HG02759 (cell line): ENCODE data around the gene CDT1.

Experiments used
- ATAC-seq: cut with Tn5 transposase; IDR thresholded peaks from one replicate; pipeline ENCODE4 v1.9.1; 2021; ENCODE audit warnings: mild to moderate bottlenecking, moderate library complexity; ENCODE audit not compliant: unreplicated experiment

CDT1 gene

DNA sequence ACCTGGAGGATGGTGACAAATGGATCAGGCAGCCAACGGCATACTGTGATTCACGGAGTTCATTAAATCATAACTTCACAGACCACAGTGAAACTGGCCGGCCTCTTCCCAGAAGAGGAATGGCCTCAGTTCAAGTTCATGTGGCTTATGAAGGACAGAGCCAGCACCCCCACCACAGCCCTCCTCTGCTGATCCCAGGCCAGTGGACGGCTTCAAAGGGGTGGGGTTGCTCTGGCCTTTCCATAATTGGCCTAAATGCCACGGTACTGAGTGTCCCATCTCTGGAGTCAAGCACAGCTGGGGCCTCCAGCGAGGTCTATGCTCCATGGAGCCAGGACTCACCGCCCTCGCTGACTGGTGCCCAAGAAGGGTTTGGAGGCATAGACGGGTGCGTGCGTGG lies 31.8 kb downstream of the CDT1 start:
- no peak for ATAC-seq

DNA sequence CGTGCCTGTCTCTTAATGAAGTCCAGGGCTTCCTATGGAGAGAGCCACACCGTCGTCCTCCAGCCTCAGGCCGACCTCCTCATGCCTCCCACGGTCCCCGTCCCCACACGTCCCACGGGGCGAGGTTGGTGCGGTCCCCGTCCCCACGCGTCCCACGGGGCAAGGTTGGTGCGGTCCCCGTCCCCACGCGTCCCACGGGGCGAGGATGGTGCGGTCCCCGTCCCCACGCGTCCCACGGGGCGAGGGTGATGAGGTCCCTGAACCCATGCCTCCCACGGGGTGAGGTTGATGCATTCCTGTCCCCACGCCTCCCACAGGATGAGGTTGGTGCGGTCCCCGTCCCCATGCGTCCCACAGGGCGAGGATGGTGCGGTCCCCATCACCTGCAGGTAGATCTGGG lies 32.2 kb downstream of the CDT1 start:
- no peak for ATAC-seq

DNA sequence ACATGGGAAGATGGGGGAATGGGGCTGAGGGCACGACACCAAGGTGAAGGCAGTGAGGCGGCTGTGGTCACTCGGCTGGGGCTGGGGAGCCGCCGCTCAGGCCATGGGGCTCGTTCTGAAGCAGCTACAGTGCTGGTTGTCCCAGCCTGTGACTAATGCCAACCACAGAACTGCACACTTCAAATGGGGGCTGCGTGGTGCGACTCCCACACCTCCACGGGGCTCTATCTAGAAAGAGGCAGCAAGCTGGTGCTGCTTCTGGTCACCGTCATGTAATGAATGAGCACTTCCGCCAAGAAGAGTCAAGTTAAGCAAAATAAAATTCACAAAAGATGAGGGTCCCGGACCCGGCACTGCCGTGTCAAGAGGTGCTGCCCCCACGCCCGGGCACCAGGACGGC lies 33.2 kb downstream of the CDT1 start:
- no peak for ATAC-seq

DNA sequence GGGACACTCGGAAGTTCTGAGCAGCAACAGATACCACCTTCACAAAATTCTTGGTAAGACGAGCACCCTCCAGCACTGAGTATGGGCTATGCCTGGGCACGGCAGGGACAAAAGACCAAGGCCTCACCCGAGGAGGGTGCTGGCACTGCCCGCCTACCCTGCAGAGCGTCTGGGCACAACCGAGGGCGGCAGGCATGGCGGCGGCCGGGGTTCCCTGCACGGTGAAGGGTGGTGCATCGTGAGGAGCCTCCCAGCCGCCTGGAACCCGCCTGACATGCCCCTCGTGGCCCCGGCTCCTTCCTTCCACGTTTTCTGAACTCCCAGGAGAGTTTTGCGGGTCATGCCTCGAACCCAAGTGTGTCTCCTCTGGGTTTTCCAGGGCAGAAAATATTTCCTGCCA lies 34.2 kb downstream of the CDT1 start:
- ATAC-seq = no peak

DNA sequence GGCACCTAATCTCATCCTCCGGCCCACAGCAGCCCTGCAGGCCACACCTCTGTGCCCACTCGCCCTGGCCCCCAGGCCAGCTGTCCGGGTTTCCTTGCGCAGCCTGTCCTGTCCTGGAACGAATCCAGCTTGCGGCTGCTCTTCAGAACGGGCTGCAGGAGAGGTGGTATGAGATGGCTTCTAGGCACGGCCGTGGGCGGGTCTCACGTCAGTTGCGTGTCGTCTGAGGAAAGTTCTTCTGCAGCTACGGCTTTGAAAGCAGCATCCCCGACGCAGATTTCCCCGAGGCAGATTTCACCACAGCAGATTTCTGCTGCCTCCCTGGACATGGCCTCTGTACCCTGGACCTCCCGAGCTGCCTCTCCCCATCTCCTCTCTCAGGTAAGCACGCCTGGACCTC lies 35.0 kb downstream of the CDT1 start:
- no peak for ATAC-seq

DNA sequence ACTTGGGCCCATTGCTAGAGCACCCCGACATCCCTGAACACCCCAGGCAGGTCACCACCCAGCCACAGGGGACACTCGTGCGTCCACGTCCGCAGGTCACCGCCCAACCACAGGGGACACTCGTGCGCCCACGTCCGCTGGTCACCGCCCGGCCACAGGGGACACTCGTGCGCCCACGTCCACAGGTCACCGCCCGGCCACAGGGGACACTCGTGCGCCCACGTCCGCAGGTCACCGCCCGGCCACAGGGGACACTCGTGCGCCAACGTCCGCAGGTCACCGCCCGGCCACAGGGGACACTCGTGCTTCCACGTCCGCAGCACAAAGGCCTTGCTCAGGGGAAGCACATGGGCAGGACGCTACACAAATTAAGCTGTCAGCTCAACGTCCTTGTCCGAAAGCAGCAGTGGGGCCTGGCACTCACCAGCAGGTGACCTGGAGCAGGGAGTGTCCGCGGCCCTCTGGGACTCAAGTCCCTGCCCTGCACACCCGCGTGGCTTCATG lies 35.5 kb downstream of the CDT1 start:
- no peak for ATAC-seq

DNA sequence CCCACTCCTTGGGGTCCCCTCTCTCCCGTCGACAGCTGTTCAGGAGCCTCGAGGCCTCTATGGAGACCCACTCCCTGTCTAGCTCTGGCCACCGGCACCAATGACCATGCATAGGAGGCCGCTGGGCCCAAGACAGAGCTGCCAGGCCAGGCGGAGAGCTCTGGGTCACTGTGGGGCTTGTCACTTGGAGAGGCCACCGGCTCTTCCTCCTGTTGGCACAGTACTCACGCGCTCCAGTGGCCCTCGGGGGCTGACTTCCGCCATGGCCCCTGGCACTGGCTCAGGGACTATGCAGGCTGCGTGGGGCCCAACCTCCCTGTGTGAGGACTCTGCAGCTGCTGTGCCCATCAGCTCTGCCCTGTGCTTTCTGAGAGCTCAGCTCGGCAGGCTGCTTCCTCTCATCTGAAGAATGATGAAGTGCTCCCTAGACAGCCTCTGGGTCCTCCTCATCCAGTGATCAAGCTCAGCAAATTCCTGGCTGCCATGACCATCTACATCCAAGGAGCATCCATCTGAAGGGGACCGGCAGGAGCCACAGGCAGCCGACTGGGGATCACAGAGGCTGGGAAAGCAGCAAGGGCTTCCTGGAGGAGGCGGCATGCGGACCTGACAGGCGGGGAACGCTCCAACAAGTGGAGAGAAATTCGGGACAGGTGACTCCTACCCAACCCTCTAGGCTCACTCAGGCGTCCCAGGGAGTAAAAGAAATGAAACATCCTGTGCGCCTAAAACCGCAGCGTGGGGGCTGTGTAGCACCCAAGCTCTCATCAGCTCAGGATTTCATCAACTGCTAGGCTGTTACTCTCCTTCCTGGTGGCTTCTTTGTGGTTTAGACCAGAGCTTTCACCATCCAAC lies 36.4 kb downstream of the CDT1 start:
- ATAC-seq = no peak

DNA sequence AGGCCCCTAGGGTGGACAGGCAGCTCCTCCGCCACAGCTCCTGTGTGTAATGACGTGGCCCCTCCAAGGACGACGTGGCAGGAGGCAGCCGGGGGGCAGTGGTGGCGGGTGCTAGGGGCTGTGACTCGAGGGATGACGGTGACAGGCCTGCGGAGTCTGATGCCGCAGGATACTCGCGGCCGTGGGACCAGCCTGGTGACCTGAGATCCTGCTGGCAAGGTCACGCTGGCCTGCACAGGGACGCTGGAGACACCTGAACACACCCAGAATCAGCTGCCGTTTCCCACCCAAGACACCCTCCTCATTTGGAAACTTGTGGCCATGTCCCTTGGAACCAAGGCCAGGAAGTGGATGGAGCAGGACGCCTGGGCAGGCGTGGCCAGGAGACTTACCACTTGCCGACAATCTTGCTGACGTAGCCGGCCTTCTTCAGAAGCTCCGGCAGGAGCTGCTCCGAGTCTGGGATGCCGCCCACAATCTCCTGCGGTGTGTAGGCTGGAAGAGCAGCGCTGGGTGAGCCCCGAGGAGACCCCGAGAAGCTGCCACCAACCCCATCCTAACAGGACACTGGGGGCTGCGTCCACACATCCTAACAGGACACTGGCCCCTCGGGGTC lies 37.1 kb downstream of the CDT1 start:
- ATAC-seq = no peak

DNA sequence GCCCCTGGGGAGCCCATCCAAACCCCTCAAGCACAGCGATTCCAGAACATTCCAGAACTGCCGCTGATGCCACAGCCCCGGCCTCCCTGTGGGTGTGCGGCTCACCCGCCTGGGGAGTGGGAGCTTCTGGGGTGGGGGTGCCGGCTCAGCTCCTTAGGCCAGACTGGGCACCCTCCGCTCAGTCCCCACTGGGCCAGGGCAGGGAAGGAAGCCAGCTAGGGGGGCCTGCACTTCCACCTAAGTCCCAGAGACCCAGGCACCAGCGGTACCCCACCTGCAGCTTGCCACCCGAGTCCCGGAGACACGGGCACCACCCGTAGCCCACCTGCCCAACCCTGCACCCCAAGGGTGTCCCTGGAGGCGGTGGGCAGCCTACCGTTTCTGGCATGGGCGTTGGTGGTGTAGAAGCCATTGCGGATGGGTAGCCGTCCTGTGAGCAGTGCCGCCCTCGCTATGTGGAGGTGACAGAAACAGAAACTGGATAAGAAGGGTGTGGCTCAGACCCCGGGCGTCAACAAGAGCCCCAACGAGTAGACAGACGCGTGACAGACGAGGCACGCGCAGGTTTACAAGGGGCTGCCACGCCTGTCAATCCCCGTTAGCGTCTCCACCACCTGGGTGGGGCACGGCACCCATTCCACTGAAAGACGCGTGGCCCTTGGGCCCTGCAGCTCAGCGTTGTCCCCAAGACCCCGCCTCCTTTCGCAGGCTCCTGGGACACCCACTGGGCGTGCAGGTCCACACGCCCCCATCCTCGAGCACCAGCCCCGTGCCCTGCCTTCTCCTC lies 38.1 kb downstream of the CDT1 start:
- ATAC-seq = no peak

DNA sequence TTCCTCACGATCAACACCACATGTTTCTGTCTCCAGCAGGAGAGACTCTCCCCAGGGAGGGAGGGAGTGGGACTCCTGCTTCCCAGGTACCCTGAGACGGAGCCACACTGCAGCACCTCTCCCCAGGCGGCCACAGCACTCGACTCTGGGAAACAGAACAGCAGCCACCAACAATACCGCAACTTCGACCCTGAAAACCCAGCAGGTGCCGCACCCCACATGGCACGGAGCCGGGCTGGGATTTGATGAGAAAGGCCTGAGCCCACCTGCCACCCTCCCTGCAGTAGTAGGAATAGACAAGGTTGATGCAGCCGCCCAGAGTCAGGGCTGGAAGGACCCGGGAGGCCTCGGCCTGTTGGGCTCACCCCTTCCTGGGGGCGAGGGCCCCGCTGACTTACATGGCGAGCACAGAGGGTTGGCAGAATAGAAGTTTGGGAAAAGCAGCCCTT lies 38.7 kb downstream of the CDT1 start:
- no peak for ATAC-seq

DNA sequence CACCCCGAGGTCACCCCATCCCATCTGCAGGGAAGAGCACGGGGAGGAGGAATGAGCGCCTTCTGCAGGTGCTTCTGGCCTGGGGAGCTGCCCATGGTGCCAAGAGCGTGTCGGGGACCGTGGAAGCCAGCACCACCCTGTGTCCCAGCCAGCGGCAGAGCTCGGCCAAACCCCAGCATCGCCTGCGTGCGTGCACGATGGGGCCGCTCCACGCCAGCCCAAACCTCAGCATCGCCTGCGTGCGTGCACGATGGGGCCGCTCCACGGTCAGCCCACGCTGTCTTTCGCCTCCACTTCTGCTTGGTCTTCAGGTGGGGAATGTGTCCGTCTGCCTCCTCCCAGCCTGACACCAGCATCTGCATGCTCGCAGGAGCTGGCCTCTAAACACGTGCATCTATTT lies 39.2 kb downstream of the CDT1 start:
- ATAC-seq = no peak

DNA sequence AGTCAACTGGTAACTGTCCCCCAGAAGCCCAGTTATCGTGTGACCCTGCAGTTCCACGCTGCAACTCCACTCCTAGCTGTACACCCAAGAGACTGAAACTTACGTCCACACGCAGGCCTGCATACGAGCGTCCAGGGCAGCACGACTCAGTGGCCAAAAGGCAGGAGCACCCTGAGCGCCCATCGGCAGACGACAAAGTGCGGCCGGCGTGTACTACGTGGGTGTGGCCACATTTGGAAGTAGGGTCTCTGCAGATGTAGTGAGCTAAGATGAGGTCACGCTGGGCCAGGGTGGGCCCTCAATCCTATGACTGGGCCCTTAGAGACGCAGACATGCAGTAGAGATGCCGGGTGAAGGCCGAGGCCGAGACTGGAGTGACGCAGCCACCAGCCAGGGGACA lies 39.7 kb downstream of the CDT1 start:
- ATAC-seq = no peak

DNA sequence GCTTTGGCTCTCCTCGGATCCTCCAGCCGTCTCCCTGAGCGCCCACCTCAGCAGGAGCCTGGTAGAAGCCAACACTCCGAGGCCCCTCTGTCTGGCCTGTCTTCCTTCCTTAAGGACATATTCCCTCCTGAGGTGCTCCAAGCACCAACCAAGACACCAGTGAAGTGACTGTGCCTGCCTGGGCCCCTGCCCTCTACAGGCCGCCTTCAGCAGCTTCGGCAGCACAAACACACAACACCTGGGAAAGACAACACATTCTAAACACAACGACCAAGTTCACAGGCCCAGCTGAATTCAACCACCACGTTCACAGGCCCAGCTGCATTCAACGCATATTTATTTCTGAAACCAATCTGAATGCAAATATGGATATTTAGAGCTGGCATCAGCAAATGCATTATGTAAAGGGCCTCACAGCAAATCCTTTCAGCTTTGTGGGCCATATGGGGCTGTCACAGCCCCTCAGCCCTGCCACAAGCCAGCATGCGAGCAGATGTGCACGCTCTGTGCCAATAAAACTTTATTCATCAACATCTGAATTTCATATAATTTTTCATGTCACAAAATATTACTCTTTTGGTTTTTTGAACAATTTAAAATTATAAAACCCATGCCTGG lies 40.9 kb downstream of the CDT1 start:
- no peak for ATAC-seq

DNA sequence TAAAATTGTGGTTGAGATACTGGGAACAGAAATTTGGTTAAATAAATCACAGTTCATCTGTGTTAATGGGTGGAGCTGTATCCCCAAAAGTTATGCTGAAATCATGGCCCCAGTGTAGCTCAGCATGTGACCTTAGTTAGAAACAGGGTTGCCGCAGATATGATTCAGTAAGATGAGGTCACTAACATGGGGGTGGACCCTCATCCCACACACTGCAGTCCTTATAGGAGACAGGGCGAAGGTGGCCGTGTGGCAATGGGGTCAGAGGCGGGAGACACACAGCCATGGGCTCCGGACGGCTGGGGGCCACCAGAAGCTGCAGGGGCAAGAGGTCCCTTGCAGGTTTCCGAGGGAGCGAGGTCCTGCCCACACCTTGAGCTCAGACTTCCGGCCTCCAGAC lies 42.5 kb downstream of the CDT1 start:
- no peak for ATAC-seq

DNA sequence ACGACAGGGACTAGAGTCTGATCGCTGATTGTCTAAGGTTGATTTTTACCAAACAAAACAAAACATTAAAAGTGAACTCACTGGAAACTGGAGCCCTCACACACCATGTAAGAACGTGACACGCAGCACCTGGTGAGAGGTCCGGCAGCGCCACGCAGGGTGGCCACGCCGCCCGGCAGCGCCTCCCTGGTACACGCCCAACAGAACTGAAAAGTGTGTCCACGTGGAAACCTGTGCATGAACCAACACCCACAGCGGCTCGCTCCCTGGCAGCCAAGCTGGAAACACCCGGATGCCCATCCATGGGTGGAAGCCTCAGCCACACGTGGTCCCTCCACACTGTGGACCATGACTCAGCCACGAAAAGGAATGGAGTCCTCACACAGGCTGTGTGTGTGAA lies 44.1 kb downstream of the CDT1 start:
- no peak for ATAC-seq

DNA sequence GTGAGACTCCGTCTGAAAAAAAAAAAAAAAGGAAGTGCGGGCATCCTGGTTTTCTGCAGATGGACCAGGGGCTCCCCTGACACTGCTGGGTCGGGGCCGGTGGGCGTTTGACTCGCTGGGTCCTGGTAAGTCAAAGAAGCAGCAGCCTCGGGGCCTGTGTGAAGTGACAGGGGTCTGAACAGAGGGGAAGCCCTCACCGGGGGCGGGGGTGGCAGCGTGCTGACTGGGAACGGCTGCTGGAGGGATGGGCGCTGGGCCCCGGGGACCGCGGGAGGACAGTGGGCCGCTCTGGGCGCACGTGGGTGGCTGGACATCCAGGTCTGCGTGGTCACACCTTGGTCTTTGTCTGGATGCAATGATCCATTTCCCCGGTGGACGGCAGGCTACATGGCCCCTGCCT lies 45.0 kb downstream of the CDT1 start:
- no peak for ATAC-seq

DNA sequence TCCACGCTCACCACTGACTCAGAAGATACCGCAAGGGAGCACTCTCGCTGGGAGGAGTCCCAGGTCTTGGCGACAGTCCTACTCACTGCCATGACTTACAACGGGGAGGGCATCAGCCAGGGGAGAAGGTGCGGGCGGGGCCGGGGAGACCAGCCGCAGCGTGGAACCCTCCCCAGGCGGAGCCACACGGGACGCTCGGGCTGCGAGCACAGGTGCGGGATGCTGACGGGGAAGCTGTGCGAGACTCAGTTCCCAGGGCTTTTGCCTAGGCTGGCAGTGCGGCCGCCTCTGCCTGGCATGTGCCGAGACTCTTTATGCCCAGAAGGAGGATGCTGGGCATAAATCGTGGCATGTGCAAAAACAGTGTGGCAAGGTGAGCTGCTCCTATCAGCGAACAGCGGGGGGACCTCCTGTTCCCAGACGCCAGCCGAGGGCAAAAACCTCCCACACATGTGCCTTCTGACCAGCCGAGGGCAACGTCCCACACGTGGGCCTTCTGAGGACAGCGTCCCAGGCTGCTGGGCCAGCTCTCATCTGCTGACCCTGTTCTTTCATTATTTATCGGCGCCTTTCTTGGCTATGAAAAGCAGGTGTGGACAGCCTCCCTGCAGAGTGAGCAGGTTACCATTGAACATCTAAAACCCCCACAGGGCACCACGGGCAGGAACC lies 47.1 kb downstream of the CDT1 start:
- ATAC-seq = no peak

DNA sequence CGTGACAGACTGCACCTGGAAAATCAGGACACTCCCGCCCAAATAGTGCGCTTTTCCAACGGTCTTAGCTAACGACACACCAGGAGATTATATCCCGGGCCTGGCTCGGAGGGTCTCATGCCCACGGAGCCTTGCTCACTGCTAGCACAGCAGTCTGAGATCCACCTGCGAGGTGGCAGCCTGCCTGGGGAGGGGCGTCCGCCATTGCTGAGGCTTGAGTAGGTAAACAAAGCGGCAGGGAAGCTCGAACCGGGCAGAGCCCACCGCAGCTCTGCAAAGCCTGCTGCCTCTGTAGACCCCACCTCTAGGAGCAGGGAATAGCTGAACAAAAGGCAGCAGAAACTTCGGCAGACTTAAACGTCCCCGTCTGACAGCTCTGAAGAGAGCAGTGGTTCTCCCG lies 48.0 kb downstream of the CDT1 start:
- ATAC-seq = no peak

DNA sequence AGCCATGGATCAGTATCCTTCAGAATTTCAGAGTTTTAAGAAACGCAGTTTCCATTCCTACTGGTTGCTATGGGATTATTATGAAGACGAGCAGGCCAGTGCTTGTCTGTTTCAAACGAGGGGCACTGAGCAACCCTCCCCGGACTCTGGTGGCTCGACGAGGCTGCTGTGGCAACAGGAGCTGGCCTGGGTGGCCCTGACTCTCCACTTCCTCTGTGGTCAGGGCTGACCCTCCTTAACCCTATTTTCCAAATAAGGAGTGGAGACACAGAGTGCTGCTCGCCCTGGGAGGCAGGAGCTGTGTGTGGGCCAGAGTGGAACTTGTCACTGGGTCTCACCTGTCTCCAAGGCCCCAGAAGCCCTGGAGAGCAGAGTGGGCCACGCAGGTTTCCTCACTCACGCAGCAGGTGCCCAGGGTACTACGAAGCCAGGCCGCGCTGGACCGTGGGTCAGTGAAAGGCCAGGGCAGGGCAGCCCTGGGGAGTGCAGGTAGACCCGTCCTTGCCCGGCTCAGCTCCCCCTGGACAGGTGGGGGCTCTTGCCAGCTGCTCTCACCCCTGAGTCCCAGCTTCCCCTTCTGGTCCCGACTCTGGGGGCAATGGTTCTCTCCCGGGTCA lies 49.8 kb downstream of the CDT1 start:
- ATAC-seq = no peak
